Endothelial cell of umbilical vein (primary cell): ENCODE data around the gene EPHB6. TPM values are rescaled to one million over a fixed set of nuclear protein-coding genes. Genes with fewer than 3 reads are reported as not detected.

Experiments
- BruUV-seq: library from RNA; stranded (reverse); fragments of 400-500 nt; replicated peaks from 2 replicates; lab custom pipeline; 2021; lab: Mats Ljungman, UMichigan
- CTCF ChIA-PET: fragments of 300-600, 350-600 bp; sonication (Branson Sonifier 250); formaldehyde crosslinking; loops from one replicate; lab custom pipeline; 2021; ENCODE audit warnings: antibody characterized with exemption, inconsistent platforms; lab: Charles Lee
- POLR2A ChIA-PET: fragments of 300-600, 350-600 bp; sonication (Branson Sonifier 250); formaldehyde crosslinking; loops from one replicate; lab custom pipeline; 2021; ENCODE audit warnings: antibody characterized with exemption, inconsistent platforms; lab: Charles Lee
- DNase-seq: peaks from one replicate; pipeline ENCODE4 v3.0.0-alpha.2; 2011; ENCODE audit warnings: low read depth, low spot score
- FAIRE-seq: peaks from 2 replicates; lab custom pipeline; 2011; peaks lifted over from hg19 to GRCh38; lab: Jason Lieb, UNC
- H2AFZ ChIP-seq: 2 replicates; pipeline ENCODE4 v1.6.0; 2012; ENCODE audit warnings: low read depth, low read length, control low read depth, inconsistent platforms
- H3K27ac ChIP-seq: 2 replicates; pipeline ENCODE4 v1.5.1; 2011; ENCODE audit warnings: low read depth, mild to moderate bottlenecking, control low read depth, low read length, moderate library complexity; ENCODE audit not compliant: insufficient read depth
- H3K27me3 ChIP-seq, 2 experiments: 2 replicates each; pipeline versions ENCODE4 v1.6.0 to v1.6.1; 2011; ENCODE audit warnings: low read length in 2 of 2, mixed read lengths in 1 of 2; ENCODE audit not compliant: control insufficient read depth in 2 of 2, insufficient read depth in 2 of 2
- H3K36me3 ChIP-seq, 2 experiments: 2 replicates in 1 of 2; 3 replicates in 1 of 2; pipeline ENCODE4 v1.5.1; 2011; ENCODE audit warnings: low read length in 2 of 2, mild to moderate bottlenecking in 1 of 2, moderate library complexity in 1 of 2; ENCODE audit not compliant: control insufficient read depth in 2 of 2, insufficient read depth in 2 of 2; ENCODE audit errors: extremely low read depth in 1 of 2
- H3K4me1 ChIP-seq: 3 replicates; pipeline ENCODE4 v1.5.1; 2011; ENCODE audit warnings: mild to moderate bottlenecking, low read length; ENCODE audit not compliant: control insufficient read depth, insufficient read depth; ENCODE audit errors: extremely low read depth
- H3K4me2 ChIP-seq: 2 replicates; pipeline ENCODE4 v1.6.1; 2011; ENCODE audit warnings: low read length, control low read depth, mixed read lengths; ENCODE audit not compliant: insufficient read depth
- H3K4me3 ChIP-seq, 3 experiments: fragments of 200-600 bp in 1 of 3; sonication (generic), shearing (Covaris generic) in 1 of 3; replicated peaks in 1 of 3; 2 replicates each; pipeline ENCODE4 v1.5.1; 2011 to 2016; ENCODE audit warnings: control low read depth in 3 of 3, low read length in 3 of 3, mild to moderate bottlenecking in 2 of 3, inconsistent platforms in 1 of 3, low read depth in 1 of 3, moderate library complexity in 1 of 3; ENCODE audit not compliant: insufficient read depth in 1 of 3
- H3K79me2 ChIP-seq: 2 replicates; pipeline ENCODE4 v1.6.0; 2012; ENCODE audit warnings: low read length, inconsistent platforms; ENCODE audit not compliant: control insufficient read depth, insufficient read depth
- H3K9ac ChIP-seq: replicated peaks from 2 replicates; pipeline ENCODE3; 2011; ENCODE audit warnings: low read length, control low read depth; ENCODE audit not compliant: insufficient read depth; ENCODE audit errors: extremely low read depth
- H3K9me1 ChIP-seq: replicated peaks from 3 replicates; pipeline ENCODE4 v1.6.0; 2011; ENCODE audit warnings: mild to moderate bottlenecking, low read length; ENCODE audit not compliant: control insufficient read depth, insufficient read depth; ENCODE audit errors: extremely low read depth
- H3K9me3 ChIP-seq: replicated peaks from 2 replicates; pipeline ENCODE4 v1.5.1; 2012; ENCODE audit warnings: low read length, inconsistent platforms; ENCODE audit not compliant: control insufficient read depth, insufficient read depth
- H4K20me1 ChIP-seq: replicated peaks from 2 replicates; pipeline ENCODE3; 2011; ENCODE audit warnings: mild to moderate bottlenecking, low read length; ENCODE audit not compliant: control insufficient read depth, insufficient read depth; ENCODE audit errors: extremely low read depth
- EZH2 ChIP-seq: IDR thresholded peaks from 2 replicates; pipeline ENCODE4 v1.6.1; 2012; ENCODE audit warnings: borderline replicate concordance, low read depth, mild to moderate bottlenecking, moderate library complexity, low read length, inconsistent platforms; ENCODE audit not compliant: severe bottlenecking
- FOS ChIP-seq: IDR thresholded peaks from 2 replicates; pipeline ENCODE4 v1.6.1; 2011; ENCODE audit warnings: mild to moderate bottlenecking, low read length, moderate library complexity, borderline replicate concordance; ENCODE audit not compliant: insufficient read depth
- JUN ChIP-seq: IDR thresholded peaks from 2 replicates; pipeline ENCODE4 v1.6.1; 2011; ENCODE audit warnings: borderline replicate concordance, low read depth; ENCODE audit not compliant: insufficient read length, insufficient read depth
- MYC ChIP-seq: IDR thresholded peaks from one replicate; pipeline ENCODE4 v1.6.1; 2011; ENCODE audit warnings: mild to moderate bottlenecking, low read depth, low read length
- POLR2A ChIP-seq: IDR thresholded peaks from 2 replicates; pipeline ENCODE4 v1.6.1; 2012; ENCODE audit warnings: low read depth, mild to moderate bottlenecking, control low read depth, low read length
- dilution Hi-C: fragments of 300-500 bp; cut with MboI; formaldehyde crosslinking; loops from one replicate; pipeline ENCODE4 v1.15.0; 2019; ENCODE audit warnings: low sequenced_read_pairs; ENCODE audit not compliant: extremely low pct_ligation_motif_present
- intact Hi-C: fragments of 100-400 bp; cut with micrococcal nuclease; formaldehyde crosslinking; loops from one replicate; pipeline ENCODE4 v1.10.0; 2022
- polyA plus RNA-seq, 4 experiments: library from polyadenylated mRNA; depleted of rRNA in 3 of 4; stranded (reverse) in 3 of 4; unstranded in 1 of 4; fragments of >200 nt; gene quantifications; 2 replicates each; pipeline versions ENCODE4 v1.2.1 to v1.2.3, GENCODE V29; 2011 to 2012; ENCODE audit warnings: missing spikeins in 1 of 4
- total RNA-seq: library from RNA; stranded (reverse); gene quantifications from 2 replicates; pipeline ENCODE4 v1.2.3, GENCODE V29; 2021
- TF ChIP-seq, protein P1 (sequence below), 2 donors: IDR thresholded peaks; 1 replicate in 1 of 2; 2 replicates in 1 of 2; pipeline ENCODE4 v1.5.1; 2011; ENCODE audit warnings: low read length in 2 of 2, mild to moderate bottlenecking in 2 of 2, moderate library complexity in 2 of 2, control low read depth in 1 of 2, inconsistent platforms in 1 of 2, low read depth in 1 of 2; ENCODE audit not compliant: insufficient read depth in 1 of 2; ENCODE audit errors: extremely low read depth in 1 of 2

Gene EPHB6
- total and polyA plus RNA-seq, 2 donors (not counting 3 experiments of a cell fraction or from before 2014, with no cell fraction given), result 0.86 to 2.9 TPM

DNA sequence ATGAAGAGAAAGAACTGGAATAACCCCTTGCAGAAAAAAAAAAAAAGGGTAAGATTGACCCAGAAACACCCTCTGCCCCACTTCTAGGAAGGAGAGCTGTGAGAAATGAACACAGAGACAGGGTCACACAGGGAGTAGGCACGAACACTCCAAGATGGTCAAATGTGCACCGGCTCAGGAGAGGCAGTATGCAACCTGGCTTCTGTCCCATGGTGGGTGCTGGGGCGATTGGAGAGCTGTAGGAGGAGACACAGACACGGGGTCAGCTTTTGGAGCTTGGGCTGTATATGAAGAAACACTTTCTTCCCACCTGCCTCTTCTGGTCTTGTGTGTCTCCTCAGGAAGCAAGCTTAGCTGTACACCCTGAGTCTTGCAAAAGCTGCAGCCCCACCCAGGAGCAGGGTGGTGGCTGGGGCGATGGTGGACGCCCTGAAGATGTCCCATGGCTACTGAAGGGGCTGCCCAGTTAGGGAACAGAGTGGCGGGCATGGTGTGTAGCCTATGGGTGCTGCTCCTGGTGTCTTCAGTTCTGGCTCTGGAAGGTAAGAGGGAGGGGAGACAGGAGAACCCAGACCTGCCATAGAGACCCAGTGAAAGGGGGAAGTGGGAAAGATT, 8.0 kb downstream of the EPHB6 start:
- Histone ChIP-seq H3K9me3 (no peaks in the 10 kb centered on the region), H3K4me3 (no peak overlapping the region), H3K4me2 (no peak overlapping the region), H3K9me1 (no peaks in the 10 kb centered on the region), H3K27ac (no peak overlapping the region), H3K36me3 (no peaks in the 10 kb centered on the region), H3K27me3 (no peaks in the 10 kb centered on the region), H3K9ac (no peak overlapping the region), H2AFZ (no peak overlapping the region), H3K4me1 (no peaks in the 10 kb centered on the region), H4K20me1 (no peaks in the 10 kb centered on the region), H3K79me2 (no peaks in the 10 kb centered on the region)
- intact Hi-C loops (no loop called here), dilution Hi-C loops (no loop called here)
- CTCF ChIA-PET, result interaction anchor here (1.2 kb wide), 1 partner anchor 18 kb away, joined by 4 read pairs; no protein-coding TSS in a partner anchor
- TF ChIP-seq FOS, result no peak
- no peak for TF ChIP-seq POLR2A
- TF ChIP-seq JUN, result no peak
- no peak for TF ChIP-seq MYC
- no peak for DNase-seq
- no TSS peak for BruUV-seq
- FAIRE-seq, result no peak
- POLR2A ChIA-PET, result no interaction called here

DNA sequence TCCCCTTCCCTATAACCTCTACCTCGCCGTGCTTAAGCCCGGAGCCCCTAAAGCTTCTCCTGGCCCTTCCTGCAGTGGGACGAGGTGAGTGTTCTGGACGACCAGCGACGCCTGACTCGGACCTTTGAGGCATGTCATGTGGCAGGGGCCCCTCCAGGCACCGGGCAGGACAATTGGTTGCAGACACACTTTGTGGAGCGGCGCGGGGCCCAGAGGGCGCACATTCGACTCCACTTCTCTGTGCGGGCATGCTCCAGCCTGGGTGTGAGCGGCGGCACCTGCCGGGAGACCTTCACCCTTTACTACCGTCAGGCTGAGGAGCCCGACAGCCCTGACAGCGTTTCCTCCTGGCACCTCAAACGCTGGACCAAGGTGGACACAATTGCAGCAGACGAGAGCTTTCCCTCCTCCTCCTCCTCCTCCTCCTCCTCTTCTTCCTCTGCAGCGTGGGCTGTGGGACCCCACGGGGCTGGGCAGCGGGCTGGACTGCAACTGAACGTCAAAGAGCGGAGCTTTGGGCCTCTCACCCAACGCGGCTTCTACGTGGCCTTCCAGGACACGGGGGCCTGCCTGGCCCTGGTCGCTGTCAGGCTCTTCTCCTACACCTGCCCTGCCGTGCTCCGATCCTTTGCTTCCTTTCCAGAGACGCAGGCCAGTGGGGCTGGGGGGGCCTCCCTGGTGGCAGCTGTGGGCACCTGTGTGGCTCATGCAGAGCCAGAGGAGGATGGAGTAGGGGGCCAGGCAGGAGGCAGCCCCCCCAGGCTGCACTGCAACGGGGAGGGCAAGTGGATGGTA, 9.2 kb downstream of the EPHB6 start:
- Histone ChIP-seq H3K36me3 (no peaks in the 10 kb centered on the region), H3K4me1 (no peaks in the 10 kb centered on the region), H4K20me1 (no peaks in the 10 kb centered on the region), H3K9ac (no peak overlapping the region), H2AFZ (no peak overlapping the region), H3K9me1 (no peaks in the 10 kb centered on the region), H3K79me2 (no peaks in the 10 kb centered on the region), H3K4me2 (no peak overlapping the region), H3K4me3 (no peak overlapping the region), H3K9me3 (no peaks in the 10 kb centered on the region), H3K27me3 (no peaks in the 10 kb centered on the region), H3K27ac (no peak overlapping the region)
- no peak for DNase-seq
- intact Hi-C loops, result no loop called here
- no peak for FAIRE-seq
- BruUV-seq, result no TSS peak
- TF ChIP-seq EZH2 (no peak), MYC (no peak), JUN (no peak)
- TF ChIP-seq, protein P1, sequence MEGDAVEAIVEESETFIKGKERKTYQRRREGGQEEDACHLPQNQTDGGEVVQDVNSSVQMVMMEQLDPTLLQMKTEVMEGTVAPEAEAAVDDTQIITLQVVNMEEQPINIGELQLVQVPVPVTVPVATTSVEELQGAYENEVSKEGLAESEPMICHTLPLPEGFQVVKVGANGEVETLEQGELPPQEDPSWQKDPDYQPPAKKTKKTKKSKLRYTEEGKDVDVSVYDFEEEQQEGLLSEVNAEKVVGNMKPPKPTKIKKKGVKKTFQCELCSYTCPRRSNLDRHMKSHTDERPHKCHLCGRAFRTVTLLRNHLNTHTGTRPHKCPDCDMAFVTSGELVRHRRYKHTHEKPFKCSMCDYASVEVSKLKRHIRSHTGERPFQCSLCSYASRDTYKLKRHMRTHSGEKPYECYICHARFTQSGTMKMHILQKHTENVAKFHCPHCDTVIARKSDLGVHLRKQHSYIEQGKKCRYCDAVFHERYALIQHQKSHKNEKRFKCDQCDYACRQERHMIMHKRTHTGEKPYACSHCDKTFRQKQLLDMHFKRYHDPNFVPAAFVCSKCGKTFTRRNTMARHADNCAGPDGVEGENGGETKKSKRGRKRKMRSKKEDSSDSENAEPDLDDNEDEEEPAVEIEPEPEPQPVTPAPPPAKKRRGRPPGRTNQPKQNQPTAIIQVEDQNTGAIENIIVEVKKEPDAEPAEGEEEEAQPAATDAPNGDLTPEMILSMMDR (IDR thresholded peaks at IDR 0.05; ENCODE audit: extremely low read depth in 1 of 2, insufficient read depth in 1 of 2, low read depth in 1 of 2, low read length in 2 of 2), result no peak
- POLR2A ChIA-PET, result no interaction called here
- dilution Hi-C loops, result no loop called here
- CTCF ChIA-PET, result interaction anchor here (3.0 to 3.5 kb wide), 2 partner anchors 232 to 351 kb away, joined by 8 to 35 read pairs; no protein-coding TSS in a partner anchor
